Mesenchymal stem cell (in vitro differentiated cells and primary cell): Measurements from ENCODE around the gene FAM8A1. TPM values are rescaled to one million over a fixed set of nuclear protein-coding genes. Genes with fewer than 3 reads are reported as not detected.

Source experiments
- DNase-seq: peaks from one replicate; pipeline ENCODE4 v3.0.0-alpha.2; 2013
- H2AFZ ChIP-seq: one replicate; pipeline ENCODE4 v1.6.1; 2013; ENCODE audit warnings: low read depth, mild to moderate bottlenecking, control low read depth, inconsistent platforms, low read length, moderate library complexity
- H2AK5ac ChIP-seq: 2 replicates; pipeline ENCODE4 v1.6.1; 2013; ENCODE audit warnings: low read length, moderate library complexity, mild to moderate bottlenecking, inconsistent platforms; ENCODE audit not compliant: severe bottlenecking
- H2BK120ac ChIP-seq: one replicate; pipeline ENCODE4 v1.6.1; 2013; ENCODE audit warnings: low read depth, mild to moderate bottlenecking, inconsistent platforms, low read length, moderate library complexity
- H2BK12ac ChIP-seq, 2 experiments: one replicate each; pipeline ENCODE4 v1.6.1; 2013; ENCODE audit warnings: inconsistent platforms in 2 of 2, low read length in 2 of 2, mild to moderate bottlenecking in 2 of 2, moderate library complexity in 2 of 2, control low read depth in 1 of 2
- H2BK15ac ChIP-seq: one replicate; pipeline ENCODE4 v1.6.1; 2013; ENCODE audit warnings: mild to moderate bottlenecking, low read depth, inconsistent platforms; ENCODE audit not compliant: poor library complexity, severe bottlenecking
- H2BK5ac ChIP-seq: 2 replicates; pipeline ENCODE4 v1.6.1; 2013; ENCODE audit warnings: low read depth, mild to moderate bottlenecking, low read length, control low read depth, inconsistent platforms; ENCODE audit not compliant: poor library complexity, severe bottlenecking
- H3K14ac ChIP-seq, 2 experiments: one replicate each; pipeline ENCODE4 v1.6.1; 2013; ENCODE audit warnings: inconsistent platforms in 2 of 2, low read length in 2 of 2, control low read depth in 1 of 2, mild to moderate bottlenecking in 1 of 2, moderate library complexity in 1 of 2
- H3K18ac ChIP-seq, 2 experiments: one replicate each; pipeline ENCODE4 v1.6.1; 2013; ENCODE audit warnings: inconsistent platforms in 2 of 2, low read length in 2 of 2, control low read depth in 1 of 2, low read depth in 1 of 2, mild to moderate bottlenecking in 1 of 2
- H3K23ac ChIP-seq, 2 experiments: one replicate each; pipeline ENCODE4 v1.6.1; 2013; ENCODE audit warnings: inconsistent platforms in 2 of 2, low read length in 2 of 2, mild to moderate bottlenecking in 2 of 2, moderate library complexity in 2 of 2, control low read depth in 1 of 2
- H3K27ac ChIP-seq: 2 replicates; pipeline ENCODE4 v1.5.1; 2013; ENCODE audit warnings: mild to moderate bottlenecking, moderate library complexity, low read length, control low read depth, inconsistent platforms; ENCODE audit not compliant: poor library complexity, severe bottlenecking
- H3K27me3 ChIP-seq, 2 experiments: 2 replicates each; pipeline versions ENCODE4 v1.6.1 to v1.7.0; 2013; ENCODE audit warnings: low read length in 2 of 2, mild to moderate bottlenecking in 2 of 2, moderate library complexity in 2 of 2, control low read depth in 1 of 2, inconsistent platforms in 1 of 2; ENCODE audit not compliant: control insufficient read depth in 1 of 2, insufficient read depth in 1 of 2
- H3K36me3 ChIP-seq, 2 experiments: 2 replicates each; pipeline versions ENCODE4 v1.6.1 to v1.7.0; 2013; ENCODE audit warnings: low read length in 2 of 2, control low read depth in 1 of 2, inconsistent platforms in 1 of 2, low read depth in 1 of 2, mild to moderate bottlenecking in 1 of 2; ENCODE audit not compliant: insufficient read depth in 2 of 2, control insufficient read depth in 1 of 2
- H3K4ac ChIP-seq, 2 experiments: one replicate each; pipeline ENCODE4 v1.6.1; 2013; ENCODE audit warnings: inconsistent platforms in 2 of 2, low read length in 2 of 2, mild to moderate bottlenecking in 2 of 2, moderate library complexity in 2 of 2, control low read depth in 1 of 2, low read depth in 1 of 2
- H3K4me1 ChIP-seq: 2 replicates; pipeline ENCODE4 v1.6.1; 2013; ENCODE audit warnings: low read depth, low read length, control low read depth; ENCODE audit not compliant: control insufficient read depth, insufficient read depth
- H3K4me2 ChIP-seq: 2 replicates; pipeline ENCODE4 v1.6.1; 2013; ENCODE audit warnings: low read length, mild to moderate bottlenecking, inconsistent platforms; ENCODE audit not compliant: poor library complexity, severe bottlenecking
- H3K4me3 ChIP-seq, 2 experiments: 2 replicates each; pipeline versions ENCODE4 v1.5.1 to v1.7.0; 2013; ENCODE audit warnings: low read length in 2 of 2, mild to moderate bottlenecking in 2 of 2, control low read depth in 1 of 2, low read depth in 1 of 2; ENCODE audit not compliant: insufficient read depth in 1 of 2
- H3K79me1 ChIP-seq: replicated peaks from 2 replicates; pipeline ENCODE4 v1.6.1; 2013; ENCODE audit warnings: mild to moderate bottlenecking, control low read depth, low read length, inconsistent platforms; ENCODE audit not compliant: poor library complexity, severe bottlenecking
- H3K9ac ChIP-seq: 2 replicates; pipeline ENCODE4 v1.7.0; 2013; ENCODE audit warnings: mild to moderate bottlenecking, low read length, moderate library complexity
- H3K9me3 ChIP-seq: 2 replicates; pipeline ENCODE4 v1.7.0; 2013; ENCODE audit warnings: mild to moderate bottlenecking, low read length; ENCODE audit not compliant: control insufficient read depth
- H4K8ac ChIP-seq: one replicate; pipeline ENCODE4 v1.6.1; 2013; ENCODE audit warnings: inconsistent platforms, mild to moderate bottlenecking, low read length, moderate library complexity
- H4K91ac ChIP-seq: one replicate; pipeline ENCODE4 v1.6.1; 2013; ENCODE audit warnings: mild to moderate bottlenecking, low read length, inconsistent platforms
- WGBS: methylation state at CpG from one replicate; pipeline ENCODE4 v1.1.7; 2013; ENCODE audit warnings: mixed read lengths; 5-methylcytosine and 5-hydroxymethylcytosine counted together
- polyA plus RNA-seq, 2 experiments: library from polyadenylated mRNA; stranded (reverse); fragments of 200-250 nt; gene quantifications; one replicate each; pipeline ENCODE4 v1.2.3, GENCODE V29; 2013

FAM8A1 gene, protein sequence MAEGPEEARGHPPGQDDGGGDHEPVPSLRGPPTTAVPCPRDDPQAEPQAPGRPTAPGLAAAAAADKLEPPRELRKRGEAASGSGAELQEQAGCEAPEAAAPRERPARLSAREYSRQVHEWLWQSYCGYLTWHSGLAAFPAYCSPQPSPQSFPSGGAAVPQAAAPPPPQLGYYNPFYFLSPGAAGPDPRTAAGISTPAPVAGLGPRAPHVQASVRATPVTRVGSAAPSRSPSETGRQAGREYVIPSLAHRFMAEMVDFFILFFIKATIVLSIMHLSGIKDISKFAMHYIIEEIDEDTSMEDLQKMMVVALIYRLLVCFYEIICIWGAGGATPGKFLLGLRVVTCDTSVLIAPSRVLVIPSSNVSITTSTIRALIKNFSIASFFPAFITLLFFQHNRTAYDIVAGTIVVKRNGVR
- 18.6 TPM for polyA plus RNA-seq (2013, experiment 1 of 2)
- 20.3 TPM for polyA plus RNA-seq (2013, experiment 2 of 2)

DNA sequence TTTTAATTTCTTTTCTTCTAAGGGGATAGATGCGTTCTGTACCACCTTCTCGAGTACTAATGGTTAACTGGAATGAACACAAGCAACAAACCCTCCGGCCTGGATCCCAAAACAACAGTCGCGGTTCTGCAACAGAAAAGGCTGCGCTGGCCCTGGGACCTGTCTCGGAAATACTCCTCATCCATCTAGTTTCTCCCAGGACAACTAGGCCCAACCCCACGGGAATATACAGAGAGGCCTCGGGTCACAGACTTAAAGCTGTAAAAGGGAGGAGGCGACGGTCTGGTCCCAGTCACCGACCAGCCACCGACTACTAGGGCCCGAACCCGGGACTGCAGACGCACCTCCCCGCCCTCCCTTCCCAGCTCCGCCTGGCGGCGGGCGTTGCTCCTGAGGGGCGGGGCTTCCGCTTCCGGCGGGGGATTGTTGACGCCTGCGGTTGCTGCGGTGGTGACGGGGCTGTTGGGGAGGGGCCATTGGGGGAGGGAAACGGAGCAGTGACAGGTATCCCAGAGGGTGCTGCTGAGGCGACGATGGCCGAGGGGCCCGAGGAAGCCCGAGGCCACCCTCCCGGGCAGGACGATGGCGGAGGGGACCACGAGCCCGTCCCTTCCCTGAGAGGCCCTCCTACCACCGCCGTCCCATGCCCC is at the start of gene FAM8A1:
FAM8A1 (plus strand) TSS at position 426 of the 650 bp plus-strand sequence; CDS start at position 534, 108 bp downstream.
- Histone ChIP-seq H2BK12ac (peak within 1 kb of the TSS in 1 of 2 experiments; percentile 3), H4K91ac (peak within 1 kb of the TSS; percentile 48), H3K9me3 (no peaks in the 10 kb centered on the region), H4K8ac (peak within 1 kb of the TSS; percentile 80), H3K23ac (peak within 1 kb of the TSS in 1 of 2 experiments; percentile 99), H2BK15ac (peak within 1 kb of the TSS; percentile 92), H3K4me1 (peaks cover 5% of the 10 kb centered on the region), H3K4me2 (peak within 1 kb of the TSS; percentile 95), H3K14ac (peak within 1 kb of the TSS; percentile 47 to 95), H3K4ac (peak within 1 kb of the TSS; percentile 81 to 93), H3K27ac (peak within 1 kb of the TSS; percentile 49), H2BK120ac (peak within 1 kb of the TSS; percentile 88), H3K4me3 (peak within 1 kb of the TSS; percentile 89 to 93), H3K18ac (peak within 1 kb of the TSS; percentile 88 to 93), H2BK5ac (peak within 1 kb of the TSS; percentile 44), H2AFZ (peak within 1 kb of the TSS; percentile 94), H3K9ac (peak within 1 kb of the TSS; percentile 94), H2AK5ac (no peak within 1 kb of the TSS), H3K79me1 (peaks cover 7% of the 10 kb centered on the region), H3K27me3 (no peaks in the 10 kb centered on the region), H3K36me3 (peaks cover 0 to 17% of the 10 kb centered on the region in 2 experiments)
- WGBS: 42% methylated on average over 12 of the region's 42 CpGs
- peak; percentile 87 for DNase-seq

DNA sequence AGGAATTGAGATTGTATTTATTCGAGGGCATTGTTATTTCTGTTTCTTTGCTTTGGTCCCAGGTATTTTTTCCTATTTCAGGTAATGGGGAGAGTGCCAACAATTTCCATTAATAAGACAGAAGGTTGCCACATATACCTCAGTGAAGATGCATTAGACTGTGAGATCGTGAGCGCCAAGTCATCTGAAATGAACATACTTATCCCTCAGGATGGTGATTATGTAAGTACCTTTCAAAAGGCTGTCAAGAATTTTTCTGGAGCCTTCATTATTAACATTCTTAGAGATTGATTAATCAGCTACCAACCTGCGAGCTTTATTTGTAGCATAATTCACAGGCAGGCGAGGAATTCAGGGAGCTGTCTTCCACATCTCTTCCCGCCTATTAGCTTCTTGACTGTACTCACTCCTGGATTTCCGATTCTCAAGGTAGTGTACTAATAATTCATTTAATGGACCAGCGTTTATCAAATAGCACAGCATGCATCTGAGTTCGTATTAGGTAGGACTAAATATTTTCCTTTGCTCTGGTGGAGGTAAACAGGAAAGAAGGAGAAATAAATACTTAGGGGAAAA is 48.6 kb upstream of the FAM8A1 start:
- Histone ChIP-seq H3K4me3 (no peak overlapping the region), H2BK120ac (no peak overlapping the region), H3K23ac (no peak overlapping the region), H3K18ac (no peak overlapping the region), H3K14ac (no peak overlapping the region), H2AK5ac (no peak overlapping the region), H3K27me3 (no peaks in the 10 kb centered on the region), H3K9me3 (no peaks in the 10 kb centered on the region), H2BK15ac (no peak overlapping the region), H3K4me2 (no peak overlapping the region), H3K79me1 (no peaks in the 10 kb centered on the region), H4K8ac (no peak overlapping the region), H3K4ac (no peak overlapping the region), H3K27ac (no peak overlapping the region), H2BK5ac (no peak overlapping the region), H2AFZ (no peak overlapping the region), H3K9ac (no peak overlapping the region), H4K91ac (no peak overlapping the region), H3K36me3 (peaks cover 0 to 18% of the 10 kb centered on the region in 2 experiments), H3K4me1 (no peaks in the 10 kb centered on the region), H2BK12ac (no peak overlapping the region)
- 96% methylated on average over 7 of the region's 9 CpGs for WGBS
- no peak for DNase-seq

DNA sequence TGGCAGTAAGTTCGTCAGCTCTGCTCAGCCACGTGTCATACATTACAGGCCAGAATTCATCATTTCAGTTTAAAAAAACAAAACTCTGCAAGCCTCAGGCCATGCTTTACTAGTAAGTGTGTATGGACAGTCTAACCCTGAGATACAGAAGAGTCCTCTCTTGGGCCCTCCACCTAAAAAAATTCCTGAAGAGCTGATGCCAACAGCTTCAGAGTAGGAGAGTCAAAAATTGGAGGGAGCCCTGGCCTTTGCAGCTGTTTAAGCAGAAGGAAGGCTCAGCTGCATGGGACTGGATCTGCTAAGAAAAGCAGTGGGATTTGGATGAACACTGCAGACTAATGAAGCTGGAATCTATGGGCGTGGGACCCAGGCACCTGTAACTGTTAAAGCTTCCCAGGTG is 47.2 kb upstream of the FAM8A1 start:
- Histone ChIP-seq H2BK5ac (no peak overlapping the region), H3K23ac (no peak overlapping the region)

DNA sequence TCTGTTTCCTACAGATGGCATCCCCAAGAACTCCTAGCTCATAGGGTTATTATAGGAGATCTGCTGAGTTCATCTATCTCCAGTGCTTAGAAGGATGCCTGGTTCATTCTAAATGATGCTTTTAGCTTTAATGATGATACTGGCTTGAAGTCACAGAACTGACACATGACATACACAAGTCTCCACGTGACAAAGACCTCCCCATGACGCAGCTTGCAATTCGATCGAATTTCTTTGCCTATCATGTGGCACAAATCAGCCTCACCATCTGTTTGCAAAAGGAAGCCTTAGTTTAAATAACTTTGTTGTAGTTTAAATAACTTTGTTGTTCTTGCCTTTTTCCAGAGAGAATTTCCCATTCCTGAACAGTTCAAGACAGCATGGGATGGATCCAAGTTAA is 44.1 kb upstream of the FAM8A1 start:
- no peaks in the 10 kb centered on the region for H3K27me3 ChIP-seq
- H3K23ac ChIP-seq: no peak overlapping the region
- H2BK12ac ChIP-seq: no peak overlapping the region
- no peak overlapping the region for H3K9ac ChIP-seq
- H3K18ac ChIP-seq: no peak overlapping the region
- H2BK120ac ChIP-seq: no peak overlapping the region
- no peak overlapping the region for H4K91ac ChIP-seq
- peaks cover 0 to 22% of the 10 kb centered on the region in 2 experiments for H3K36me3 ChIP-seq
- no CpG with 5 or more reads among the region's 4 CpGs for whole genome bisulfite sequencing
- H2AK5ac ChIP-seq: no peak overlapping the region
- H3K9me3 ChIP-seq: no peaks in the 10 kb centered on the region
- no peak for DNase-seq
- H3K4me3 ChIP-seq: no peak overlapping the region
- no peaks in the 10 kb centered on the region for H3K79me1 ChIP-seq
- H2AFZ ChIP-seq: no peak overlapping the region
- no peak overlapping the region for H2BK15ac ChIP-seq
- no peak overlapping the region for H2BK5ac ChIP-seq
- H4K8ac ChIP-seq: no peak overlapping the region
- H3K4me2 ChIP-seq: no peak overlapping the region
- H3K14ac ChIP-seq: no peak overlapping the region
- H3K4me1 ChIP-seq: no peaks in the 10 kb centered on the region
- H3K4ac ChIP-seq: no peak overlapping the region
- H3K27ac ChIP-seq: no peak overlapping the region

More for the DNA sequence above, 47.2 kb upstream of the FAM8A1 start:
- H2BK120ac ChIP-seq: no peak overlapping the region
- H3K14ac ChIP-seq: no peak overlapping the region
- no peaks in the 10 kb centered on the region for H3K27me3 ChIP-seq
- H3K9ac ChIP-seq: no peak overlapping the region
- peaks cover 0 to 18% of the 10 kb centered on the region in 2 experiments for H3K36me3 ChIP-seq
- H3K27ac ChIP-seq: no peak overlapping the region
- no peak overlapping the region for H3K18ac ChIP-seq
- no peaks in the 10 kb centered on the region for H3K79me1 ChIP-seq
- H3K4me2 ChIP-seq: no peak overlapping the region
- no peaks in the 10 kb centered on the region for H3K9me3 ChIP-seq
- H2BK12ac ChIP-seq: no peak overlapping the region
- H2AK5ac ChIP-seq: no peak overlapping the region
- no peak overlapping the region for H2BK15ac ChIP-seq
- H3K4ac ChIP-seq: no peak overlapping the region
- no peak overlapping the region for H2AFZ ChIP-seq
- no peak overlapping the region for H4K8ac ChIP-seq
- H3K4me3 ChIP-seq: no peak overlapping the region
- WGBS: 100% methylated on average over 1 of the region's 3 CpGs
- H3K4me1 ChIP-seq: no peaks in the 10 kb centered on the region
- no peak for DNase-seq
- no peak overlapping the region for H4K91ac ChIP-seq
